IMR-90 (cell line): ENCODE data around the gene ADCY4. TPM values are rescaled to one million over a fixed set of nuclear protein-coding genes. Genes with fewer than 3 reads are reported as not detected.

Source experiments
- ATAC-seq: fragments of 200-7000 bp; cut with Tn5 transposase; 2 replicates; pipeline ENCODE4 v1.9.1; 2020; ENCODE audit warnings: low read depth, mild to moderate bottlenecking, moderate library complexity
- BruUV-seq: library from RNA; stranded (reverse); fragments of 400-500 nt; replicated peaks from 2 replicates; lab custom pipeline; 2021; lab: Mats Ljungman, UMichigan
- CTCF ChIA-PET: fragments of 300-600 bp; formaldehyde crosslinking; extraction: SDS; loops from one replicate; lab custom pipeline; 2021; ENCODE audit warnings: antibody characterized with exemption; lab: Yijun Ruan, JAX
- POLR2A ChIA-PET: fragments of 300-600 bp; sonication (Branson Sonifier 250); formaldehyde crosslinking; loops from one replicate; lab custom pipeline; 2022; ENCODE audit warnings: antibody characterized with exemption; ENCODE audit not compliant: unreplicated experiment; lab: Charles Lee
- DNase-seq: peaks from one replicate; pipeline ENCODE4 v3.0.0; 2013
- H2AFZ ChIP-seq: replicated peaks from 2 replicates; pipeline ENCODE3; 2013; ENCODE audit warnings: low read length, mild to moderate bottlenecking; ENCODE audit not compliant: poor library complexity
- H2AK5ac ChIP-seq: 2 replicates; pipeline ENCODE4 v1.6.1; 2013; ENCODE audit warnings: low read depth, low read length, inconsistent platforms
- H2AK9ac ChIP-seq: replicated peaks from 2 replicates; pipeline ENCODE3; 2013; ENCODE audit warnings: mild to moderate bottlenecking, low read depth, low read length, moderate library complexity; ENCODE audit not compliant: poor library complexity
- H2BK120ac ChIP-seq: 2 replicates; pipeline ENCODE4 v1.6.1; 2013; ENCODE audit warnings: low read depth, low read length, inconsistent platforms
- H2BK15ac ChIP-seq: 3 replicates; pipeline ENCODE4 v1.6.1; 2013; ENCODE audit warnings: low read depth, low read length, inconsistent platforms
- H2BK20ac ChIP-seq: 2 replicates; pipeline ENCODE4 v1.6.1; 2013; ENCODE audit warnings: low read depth, mild to moderate bottlenecking, inconsistent platforms, low read length, moderate library complexity
- H2BK5ac ChIP-seq: 2 replicates; pipeline ENCODE4 v1.6.1; 2013; ENCODE audit warnings: mild to moderate bottlenecking, low read depth, low read length, inconsistent platforms; ENCODE audit not compliant: poor library complexity, severe bottlenecking
- H3K14ac ChIP-seq: replicated peaks from 2 replicates; pipeline ENCODE4 v1.6.1; 2013; ENCODE audit warnings: low read depth, low read length, inconsistent platforms
- H3K18ac ChIP-seq: 2 replicates; pipeline ENCODE4 v1.6.1; 2013; ENCODE audit warnings: low read depth, low read length, control low read depth
- H3K23ac ChIP-seq: 2 replicates; pipeline ENCODE4 v1.6.1; 2013; ENCODE audit warnings: low read depth, low read length, inconsistent platforms
- H3K27ac ChIP-seq: 2 replicates; pipeline ENCODE4 v1.5.1; 2013; ENCODE audit warnings: mild to moderate bottlenecking, control low read depth, low read length; ENCODE audit not compliant: insufficient read depth
- H3K27me3 ChIP-seq: 2 replicates; pipeline ENCODE4 v1.6.1; 2013; ENCODE audit warnings: low read length; ENCODE audit not compliant: control insufficient read depth, insufficient read depth
- H3K36me3 ChIP-seq: 2 replicates; pipeline ENCODE4 v1.6.1; 2013; ENCODE audit warnings: low read length, mixed read lengths; ENCODE audit not compliant: control insufficient read depth, insufficient read depth
- H3K4ac ChIP-seq: 2 replicates; pipeline ENCODE4 v1.6.1; 2013; ENCODE audit warnings: low read depth, low read length, inconsistent platforms
- H3K4me1 ChIP-seq: 2 replicates; pipeline ENCODE4 v1.6.1; 2013; ENCODE audit warnings: low read length, mixed read lengths; ENCODE audit not compliant: control insufficient read depth, insufficient read depth
- H3K4me2 ChIP-seq: 2 replicates; pipeline ENCODE4 v1.6.1; 2013; ENCODE audit warnings: low read depth, mild to moderate bottlenecking, control low read depth, low read length, moderate library complexity
- H3K4me3 ChIP-seq: 2 replicates; pipeline ENCODE4 v1.5.1; 2013; ENCODE audit warnings: low read depth, mild to moderate bottlenecking, control low read depth, low read length, moderate library complexity; ENCODE audit not compliant: insufficient read depth
- H3K56ac ChIP-seq: 2 replicates; pipeline ENCODE4 v1.6.1; 2013; ENCODE audit warnings: low read length, inconsistent platforms; ENCODE audit not compliant: insufficient read depth; ENCODE audit errors: extremely low read depth
- H3K79me1 ChIP-seq, 2 experiments: 2 replicates each; pipeline ENCODE4 v1.6.1; 2013; ENCODE audit warnings: low read length in 2 of 2, inconsistent platforms in 1 of 2, low read depth in 1 of 2
- H3K9ac ChIP-seq: 2 replicates; pipeline ENCODE4 v1.6.1; 2013; ENCODE audit warnings: low read depth, low read length, control low read depth
- H3K9me1 ChIP-seq: 2 replicates; pipeline ENCODE4 v1.6.1; 2013; ENCODE audit warnings: low read length, inconsistent platforms; ENCODE audit not compliant: insufficient read depth
- H3K9me3 ChIP-seq: 2 replicates; pipeline ENCODE4 v1.6.1; 2013; ENCODE audit warnings: low read length; ENCODE audit not compliant: control insufficient read depth, insufficient read depth
- H4K20me1 ChIP-seq: 2 replicates; pipeline ENCODE4 v1.6.1; 2013; ENCODE audit warnings: low read length, inconsistent platforms; ENCODE audit not compliant: insufficient read depth
- H4K5ac ChIP-seq: 2 replicates; pipeline ENCODE4 v1.6.1; 2013; ENCODE audit warnings: mild to moderate bottlenecking, low read depth, low read length, control low read depth
- H4K8ac ChIP-seq, 2 experiments: 2 replicates each; pipeline ENCODE4 v1.6.1; 2013; ENCODE audit warnings: low read depth in 2 of 2, low read length in 2 of 2, control low read depth in 1 of 2, inconsistent platforms in 1 of 2
- H4K91ac ChIP-seq: 2 replicates; pipeline ENCODE4 v1.6.1; 2013; ENCODE audit warnings: low read depth, low read length, inconsistent platforms; ENCODE audit not compliant: insufficient read depth
- MAZ ChIP-seq: IDR thresholded peaks from 2 replicates; pipeline ENCODE4 v1.6.1; 2012; ENCODE audit warnings: low read depth, mild to moderate bottlenecking, low read length, improper control_type of control experiment, moderate library complexity, borderline replicate concordance
- WGBS, 2 experiments: methylation state at CpG; one replicate each; pipeline versions ENCODE4 v1.1.5 to v1.1.7; 2013; ENCODE audit warnings: missing lambda C conversion rate in 2 of 2; ENCODE audit not compliant: insufficient read length in 1 of 2; ENCODE audit errors: extremely low coverage in 2 of 2; 5-methylcytosine and 5-hydroxymethylcytosine counted together
- dilution Hi-C: fragments of 300-500 bp; cut with HindIII; formaldehyde crosslinking; loops from one replicate; pipeline ENCODE4 v1.14.3; 2018; ENCODE audit warnings: low sequenced_read_pairs; ENCODE audit not compliant: unreplicated experiment
- in situ Hi-C: fragments of 300-500 bp; cut with MboI; formaldehyde crosslinking; loops from 3 replicates; pipeline ENCODE4 v1.14.3; 2019; ENCODE audit warnings: low sequenced_read_pairs, inconsistent platforms, mixed read lengths
- intact Hi-C: fragments of 100-400 bp; cut with micrococcal nuclease; formaldehyde crosslinking; loops from 2 replicates; pipeline ENCODE4 v1.10.0; 2022
- polyA plus RNA-seq, 3 experiments: library from polyadenylated mRNA; depleted of rRNA; stranded (reverse); fragments of >200 nt; gene quantifications; 2 replicates each; pipeline ENCODE4 v1.2.3, GENCODE V29; 2012; ENCODE audit warnings: low replicate concordance in 1 of 3
- total RNA-seq: library from RNA; depleted of rRNA; stranded (reverse); fragments of >200 nt; gene quantifications from 2 replicates; pipeline ENCODE4 v1.2.3, GENCODE V29; 2012
- TF ChIP-seq, protein P1 (sequence below): fragments of 150-350 bp; IDR thresholded peaks from 2 replicates; pipeline ENCODE4 v1.6.1; 2016; ENCODE audit warnings: low read depth, mild to moderate bottlenecking, low read length, moderate library complexity, borderline replicate concordance

The ADCY4 gene
- total and polyA plus RNA-seq, 2 of the 4 experiments (the other 2 are of a cell fraction), result not detected

DNA sequence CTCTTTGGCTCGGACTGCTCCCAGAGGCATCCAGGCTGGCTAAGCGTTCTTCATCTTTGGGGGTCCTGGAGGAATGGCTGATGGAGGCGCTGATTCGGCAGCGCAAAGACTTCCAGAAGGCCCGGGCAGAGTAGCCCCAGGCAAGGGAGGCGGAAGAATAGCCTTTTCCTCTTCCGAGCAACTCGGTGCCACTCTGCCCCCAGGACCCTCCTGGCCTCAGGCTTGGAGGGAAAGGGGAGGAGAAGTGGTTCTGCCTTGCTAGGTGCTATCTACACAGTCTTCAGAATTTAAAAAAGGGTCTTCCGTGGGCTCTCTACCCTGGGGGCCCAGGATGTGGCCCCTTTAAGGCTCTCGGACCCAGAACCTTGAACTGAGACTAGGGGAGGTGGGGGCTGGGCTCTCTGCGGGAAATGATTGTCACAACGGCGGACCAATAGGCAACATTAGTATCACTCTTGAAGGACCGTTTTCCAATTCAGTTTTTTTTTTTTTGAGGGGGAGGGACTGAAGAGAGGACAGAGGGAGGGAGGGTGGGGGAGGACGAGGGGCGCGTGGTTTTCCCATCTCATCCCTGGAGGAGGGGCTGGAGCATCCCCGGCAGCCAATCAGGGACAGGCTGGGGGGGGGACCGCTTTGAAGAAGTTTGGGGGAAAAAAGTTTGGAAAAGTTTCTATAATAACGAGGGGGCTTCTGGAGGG lies 32.8 kb upstream of the ADCY4 start, which contains the start of gene NFATC4:
TSS of gene NFATC4 (plus strand) at position 671 of the 698 bp plus-strand sequence. CDS start 157 bp downstream, outside the sequence.
- TF ChIP-seq, protein P1, sequence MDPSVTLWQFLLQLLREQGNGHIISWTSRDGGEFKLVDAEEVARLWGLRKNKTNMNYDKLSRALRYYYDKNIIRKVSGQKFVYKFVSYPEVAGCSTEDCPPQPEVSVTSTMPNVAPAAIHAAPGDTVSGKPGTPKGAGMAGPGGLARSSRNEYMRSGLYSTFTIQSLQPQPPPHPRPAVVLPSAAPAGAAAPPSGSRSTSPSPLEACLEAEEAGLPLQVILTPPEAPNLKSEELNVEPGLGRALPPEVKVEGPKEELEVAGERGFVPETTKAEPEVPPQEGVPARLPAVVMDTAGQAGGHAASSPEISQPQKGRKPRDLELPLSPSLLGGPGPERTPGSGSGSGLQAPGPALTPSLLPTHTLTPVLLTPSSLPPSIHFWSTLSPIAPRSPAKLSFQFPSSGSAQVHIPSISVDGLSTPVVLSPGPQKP, result no peak
- TF ChIP-seq MAZ, result peak; percentile 67; the same call in 1 of the 2 replicates
- H2AK5ac ChIP-seq, result peak within 1 kb of the TSS; percentile 97
- peak within 1 kb of the TSS; percentile 97 for H3K4ac ChIP-seq
- H3K56ac ChIP-seq, result peak within 1 kb of the TSS; percentile 88
- H3K4me2 ChIP-seq, result peak within 1 kb of the TSS; percentile 80
- no peaks in the 10 kb centered on the region for H3K27me3 ChIP-seq
- H4K8ac ChIP-seq, result peak within 1 kb of the TSS; percentile 96 to 98
- peaks cover 12% of the 10 kb centered on the region for H3K4me1 ChIP-seq
- H2BK120ac ChIP-seq, result peak within 1 kb of the TSS; percentile 93
- ChIA-PET POLR2A (no interaction called here), CTCF (no interaction called here)
- H2AFZ ChIP-seq, result peak within 1 kb of the TSS; percentile 89
- no TSS peak for BruUV-seq
- intact Hi-C loops, result loop anchor here (2.0 kb wide), 1 partner anchor 31 kb away; the partner anchor contains the start of gene NYNRIN
- H3K4me3 ChIP-seq, result peak within 1 kb of the TSS; percentile 86
- peak within 1 kb of the TSS; percentile 94; the same call in 2 of the 3 replicates for H2BK15ac ChIP-seq
- peak within 1 kb of the TSS; percentile 88 for H2BK20ac ChIP-seq
- H3K9me3 ChIP-seq, result no peaks in the 10 kb centered on the region
- DNase-seq (peak; percentile 96), ATAC-seq (peak; percentile 45)
- H4K5ac ChIP-seq, result peak within 1 kb of the TSS; percentile 93
- in situ Hi-C loops, result loop anchor here (10.0 kb wide), 1 partner anchor 67 kb away; no protein-coding TSS in a partner anchor
- peak within 1 kb of the TSS; percentile 97 for H2AK9ac ChIP-seq
- WGBS, 2 experiments, result 0% methylated on average over 2 of the region's 21 CpGs; no CpG with 5 or more reads in 1 of the 2 experiments
- H3K79me1 ChIP-seq, result peaks cover 3 to 28% of the 10 kb centered on the region in 2 experiments; a peak in 3 of 4 replicates
- peak within 1 kb of the TSS; percentile 98 for H3K23ac ChIP-seq
- H3K9ac ChIP-seq, result peak within 1 kb of the TSS; percentile 94
- H3K9me1 ChIP-seq, result peaks cover 9% of the 10 kb centered on the region
- H4K91ac ChIP-seq, result peak within 1 kb of the TSS; percentile 98
- peak within 1 kb of the TSS; percentile 84 for H3K18ac ChIP-seq
- dilution Hi-C loops, result no loop called here
- H2BK5ac ChIP-seq, result peak within 1 kb of the TSS; percentile 95
- H4K20me1 ChIP-seq, result peaks cover 4% of the 10 kb centered on the region
- H3K36me3 ChIP-seq, result peaks cover 19% of the 10 kb centered on the region; the same call in 1 of the 2 replicates
- peak within 1 kb of the TSS; percentile 98 for H3K27ac ChIP-seq
- H3K14ac ChIP-seq, result peak within 1 kb of the TSS; percentile 95
